ENCODE data around the gene GCSAM.

Gene GCSAM

GRCh38 chr3:112122870-112123269, 10.2 kb downstream of the GCSAM start:
- TF ChIP-seq GATA2 (IDR thresholded peaks at IDR 0.05; ENCODE audit: low read depth, low read length) (no peak), GATA3 (IDR thresholded peaks at IDR 0.05; ENCODE audit: low read depth, low read length) (no peak)

GRCh38 chr3:112121577-112122547, 11.2 kb downstream of the GCSAM start:
- TF ChIP-seq GATA3 (IDR thresholded peaks at IDR 0.05; ENCODE audit: low read depth, low read length) (no peak), GATA2 (IDR thresholded peaks at IDR 0.05; ENCODE audit: low read depth, low read length) (no peak)

- TF ChIP-seq GATA2 (IDR thresholded peaks at IDR 0.05; ENCODE audit: low read depth, low read length) (no peak), GATA3 (IDR thresholded peaks at IDR 0.05; ENCODE audit: low read depth, low read length) (no peak)
Measured at GRCh38 chr3:112119962-112120836, 12.8 kb downstream of the GCSAM start.

- TF ChIP-seq GATA2 (IDR thresholded peaks at IDR 0.05; ENCODE audit: low read depth, low read length) = no peak
- TF ChIP-seq GATA3 (IDR thresholded peaks at IDR 0.05; ENCODE audit: low read depth, low read length) = no peak
Measured at GRCh38 chr3:112117841-112118571, 15.0 kb downstream of the GCSAM start.

GRCh38 chr3:112117415-112117814, 15.6 kb downstream of the GCSAM start:
- TF ChIP-seq GATA3 (IDR thresholded peaks at IDR 0.05; ENCODE audit: low read depth, low read length) (no peak), GATA2 (IDR thresholded peaks at IDR 0.05; ENCODE audit: low read depth, low read length) (no peak)

- TF ChIP-seq GATA3 (IDR thresholded peaks at IDR 0.05; ENCODE audit: low read depth, low read length) (no peak), GATA2 (IDR thresholded peaks at IDR 0.05; ENCODE audit: low read depth, low read length) (no peak)
Measured at GRCh38 chr3:112116748-112117186, 16.3 kb downstream of the GCSAM start.

GRCh38 chr3:112115806-112116383, 17.2 kb downstream of the GCSAM start:
- no peak for TF ChIP-seq GATA2 (IDR thresholded peaks at IDR 0.05; ENCODE audit: low read depth, low read length)
- TF ChIP-seq GATA3 (IDR thresholded peaks at IDR 0.05; ENCODE audit: low read depth, low read length) = no peak

GRCh38 chr3:112115161-112115739, 17.8 kb downstream of the GCSAM start:
- TF ChIP-seq GATA3 (IDR thresholded peaks at IDR 0.05; ENCODE audit: low read depth, low read length) = no peak
- no peak for TF ChIP-seq GATA2 (IDR thresholded peaks at IDR 0.05; ENCODE audit: low read depth, low read length)

GRCh38 chr3:112114576-112115160, 18.4 kb downstream of the GCSAM start:
- TF ChIP-seq GATA2 (IDR thresholded peaks at IDR 0.05; ENCODE audit: low read depth, low read length) (no peak), GATA3 (IDR thresholded peaks at IDR 0.05; ENCODE audit: low read depth, low read length) (no peak)

GRCh38 chr3:112111785-112112402, 21.2 kb downstream of the GCSAM start:
- no peak for TF ChIP-seq GATA3 (IDR thresholded peaks at IDR 0.05; ENCODE audit: low read depth, low read length)
- TF ChIP-seq GATA2 (IDR thresholded peaks at IDR 0.05; ENCODE audit: low read depth, low read length) = no peak

- TF ChIP-seq GATA2 (IDR thresholded peaks at IDR 0.05; ENCODE audit: low read depth, low read length) = no peak
- TF ChIP-seq GATA3 (IDR thresholded peaks at IDR 0.05; ENCODE audit: low read depth, low read length) = no peak
Measured at GRCh38 chr3:112109322-112109721, 23.7 kb downstream of the GCSAM start.

- TF ChIP-seq GATA3 (IDR thresholded peaks at IDR 0.05; ENCODE audit: low read depth, low read length) (no peak), GATA2 (IDR thresholded peaks at IDR 0.05; ENCODE audit: low read depth, low read length) (no peak)
Measured at GRCh38 chr3:112104774-112105173, 28.3 kb downstream of the GCSAM start.
